NCI-H2029 (cell line): ENCODE results near the gene POU2F2.
A peak's percentile ranks its signal among the peaks of the same experiment; 100 is the strongest.
"Not testable (repeated sequence)": the region's sequence is repeated elsewhere in the genome, so short reads cannot be mapped to it uniquely, and the experiment has no call there.

Experiments
- DNase-seq: peaks from one replicate; lab custom pipeline; 2025; lab: John Stamatoyannopoulos, UW

The POU2F2 gene

GRCh38 chr19:42059196-42059595 is 73.0 kb downstream of the POU2F2 start:
- DNase-seq = no peak

- no peak for DNase-seq
Measured at GRCh38 chr19:42057846-42058245, 74.4 kb downstream of the POU2F2 start.

GRCh38 chr19:42054205-42054604 is 78.0 kb downstream of the POU2F2 start:
- no peak for DNase-seq

GRCh38 chr19:42053037-42053935 is 79.0 kb downstream of the POU2F2 start:
- no peak for DNase-seq

GRCh38 chr19:42052241-42052863 is 79.9 kb downstream of the POU2F2 start:
- DNase-seq = peak; percentile 46

- peak; percentile 74 for DNase-seq
Measured at GRCh38 chr19:42051166-42052115, 80.8 kb downstream of the POU2F2 start.

GRCh38 chr19:42048992-42049391 is 83.3 kb downstream of the POU2F2 start:
- peak; percentile 49 for DNase-seq

GRCh38 chr19:42045575-42045974 is 86.7 kb downstream of the POU2F2 start:
- DNase-seq = no peak

GRCh38 chr19:42042455-42043170 is 89.6 kb downstream of the POU2F2 start:
- DNase-seq = no peak

GRCh38 chr19:42040491-42040890 is 91.8 kb downstream of the POU2F2 start:
- DNase-seq = not testable (repeated sequence)

- DNase-seq = no peak
Measured at GRCh38 chr19:42040031-42040430, 92.2 kb downstream of the POU2F2 start.

GRCh38 chr19:42038666-42039065 is 93.6 kb downstream of the POU2F2 start:
- peak; percentile 82 for DNase-seq

- no peak for DNase-seq
Measured at GRCh38 chr19:42037649-42038048, 94.6 kb downstream of the POU2F2 start.
